HepG2 (cell line): ENCODE data around the gene RIMS3. TPM values are rescaled to one million over a fixed set of nuclear protein-coding genes. Genes with fewer than 3 reads are reported as not detected.

ENCODE experiments used
- ATAC-seq: fragments of 200-7000 bp; cut with Tn5 transposase; 3 replicates; pipeline ENCODE4 v1.9.1; 2020; ENCODE audit warnings: mild to moderate bottlenecking, moderate library complexity
- BruUV-seq: library from RNA; stranded (reverse); fragments of 400-500 nt; replicated peaks from 2 replicates; lab custom pipeline; 2021; lab: Mats Ljungman, UMichigan
- CTCF ChIA-PET: fragments of 300-600 bp; formaldehyde crosslinking; extraction: SDS; loops from one replicate; lab custom pipeline; 2021; ENCODE audit warnings: low total read pairs, inconsistent platforms, low intra/inter-chr PET ratio; lab: Yijun Ruan, JAX
- POLR2A ChIA-PET: fragments of 350-600 bp; sonication (Branson Sonifier 250); formaldehyde crosslinking; loops from one replicate; lab custom pipeline; 2020; ENCODE audit warnings: antibody characterized with exemption, inconsistent platforms; lab: Yijun Ruan, JAX
- DNase-seq: peaks from one replicate; pipeline ENCODE4 v3.0.0-alpha.2; 2015; ENCODE audit warnings: low spot score
- FAIRE-seq: peaks from 3 replicates; lab custom pipeline; 2011; peaks lifted over from hg19 to GRCh38; lab: Jason Lieb, UNC
- H2AFZ ChIP-seq: one replicate; pipeline ENCODE4 v1.6.1; 2011; ENCODE audit warnings: low read length, inconsistent platforms
- H3K27ac ChIP-seq: fragments of 300-600 bp; 3 replicates; pipeline ENCODE4 v1.8.0; 2011; ENCODE audit warnings: mixed run types, mild to moderate bottlenecking, mixed read lengths, low read length, inconsistent platforms; ENCODE audit not compliant: insufficient read depth; ENCODE audit errors: extremely low read length
- H3K27me3 ChIP-seq, 2 experiments: fragments of 200-600 bp in 1 of 2; 2 replicates in 1 of 2; 3 replicates in 1 of 2; pipeline versions ENCODE4 v1.6.0 to v1.8.0; 2011; ENCODE audit warnings: low read length in 2 of 2, mild to moderate bottlenecking in 2 of 2, moderate library complexity in 2 of 2, inconsistent platforms in 1 of 2; ENCODE audit not compliant: insufficient read depth in 2 of 2, control insufficient read depth in 1 of 2
- H3K36me3 ChIP-seq, 2 experiments: fragments of 200-600 bp in 1 of 2; replicated peaks in 1 of 2; 2 replicates in 1 of 2; 3 replicates in 1 of 2; pipeline versions ENCODE4 v1.5.1 to v1.8.0; 2011; ENCODE audit warnings: low read length in 2 of 2, inconsistent platforms in 1 of 2; ENCODE audit not compliant: insufficient read depth in 2 of 2, control insufficient read depth in 1 of 2
- H3K4me1 ChIP-seq: 2 replicates; pipeline ENCODE4 v1.5.1; 2012; ENCODE audit warnings: low read length, inconsistent platforms; ENCODE audit not compliant: insufficient read depth
- H3K4me2 ChIP-seq: 2 replicates; pipeline ENCODE4 v1.6.0; 2011; ENCODE audit warnings: low read depth, low read length, inconsistent platforms
- H3K4me3 ChIP-seq, 3 experiments: fragments of 200-600 bp in 1 of 3; sonication (generic), shearing (Covaris generic) in 1 of 3; replicated peaks in 1 of 3; 2 replicates each; pipeline ENCODE4 v1.5.1; 2011 to 2016; ENCODE audit warnings: low read length in 3 of 3, inconsistent platforms in 2 of 3, low read depth in 2 of 3, mild to moderate bottlenecking in 2 of 3, control low read depth in 1 of 3, mixed read lengths in 1 of 3; ENCODE audit not compliant: insufficient read depth in 1 of 3
- H3K79me2 ChIP-seq: one replicate; pipeline ENCODE4 v1.6.1; 2011; ENCODE audit warnings: low read length, inconsistent platforms; ENCODE audit not compliant: insufficient read depth
- H3K9ac ChIP-seq: 2 replicates; pipeline ENCODE4 v1.6.0; 2011; ENCODE audit warnings: mild to moderate bottlenecking, low read depth, low read length, inconsistent platforms; ENCODE audit not compliant: insufficient read depth
- H3K9me3 ChIP-seq: 2 replicates; pipeline ENCODE4 v1.5.1; 2012; ENCODE audit warnings: mild to moderate bottlenecking, low read length
- H4K20me1 ChIP-seq: 2 replicates; pipeline ENCODE4 v1.6.0; 2011; ENCODE audit warnings: inconsistent platforms, mild to moderate bottlenecking, low read length, moderate library complexity; ENCODE audit not compliant: insufficient read depth
- AGO1 ChIP-seq: fragments of 200-400 bp; formaldehyde crosslinking; IDR thresholded peaks from 2 replicates; pipeline ENCODE4 v1.6.1; 2017; ENCODE audit warnings: mild to moderate bottlenecking, low read depth, low read length, moderate library complexity; ENCODE audit not compliant: poor library complexity, severe bottlenecking
- CREM ChIP-seq, 2 experiments: sonication (generic) in 1 of 2; formaldehyde crosslinking in 1 of 2; IDR thresholded peaks; 2 replicates each; pipeline versions ENCODE4 v1.4.0 to v1.6.1; 2016 to 2020; ENCODE audit warnings: antibody characterized with exemption in 1 of 2, mild to moderate bottlenecking in 1 of 2, missing genetic modification reagents in 1 of 2
- FOSL2 ChIP-seq: sonication (generic); formaldehyde crosslinking; IDR thresholded peaks from 2 replicates; pipeline ENCODE4 v1.4.0; 2020; ENCODE audit warnings: missing genetic modification reagents
- FOXK2 ChIP-seq: fragments of 450-650 bp; IDR thresholded peaks from 2 replicates; pipeline ENCODE4 v1.6.1; 2016
- GATA4 ChIP-seq: sonication (generic); IDR thresholded peaks from 2 replicates; pipeline ENCODE4 v1.6.1; 2016; ENCODE audit warnings: antibody characterized with exemption, low read depth, borderline replicate concordance
- NFE2 ChIP-seq: sonication (generic); formaldehyde crosslinking; IDR thresholded peaks from 2 replicates; pipeline ENCODE4 v1.4.0; 2020; ENCODE audit warnings: missing genetic modification reagents
- NFE2L2 ChIP-seq: fragments of 150-350 bp; IDR thresholded peaks from 2 replicates; pipeline ENCODE4 v1.6.1; 2014; ENCODE audit warnings: low read length
- RELA ChIP-seq: sonication (generic); formaldehyde crosslinking; IDR thresholded peaks from 2 replicates; pipeline ENCODE4 v1.4.0; 2020; ENCODE audit warnings: missing genetic modification reagents
- SRSF4 ChIP-seq: fragments of 200-400 bp; formaldehyde crosslinking; IDR thresholded peaks from one replicate; pipeline ENCODE4 v1.6.1; 2018; ENCODE audit warnings: mild to moderate bottlenecking, low read depth, low read length, moderate library complexity; ENCODE audit not compliant: poor library complexity, severe bottlenecking
- XRCC5 ChIP-seq: fragments of 200-400 bp; formaldehyde crosslinking; optimal IDR thresholded peaks from 2 replicates; pipeline ENCODE3; 2017; ENCODE audit warnings: mild to moderate bottlenecking, low read length
- ZMAT3 ChIP-seq: sonication (generic); formaldehyde crosslinking; conservative IDR thresholded peaks from 2 replicates; pipeline ENCODE4 v1.7.0; 2021; ENCODE audit warnings: missing genetic modification reagents
- ZNF143 ChIP-seq: sonication (generic); formaldehyde crosslinking; IDR thresholded peaks from 2 replicates; pipeline ENCODE4 v1.4.0; 2020; ENCODE audit warnings: missing genetic modification reagents
- ZNF652 ChIP-seq: IDR thresholded peaks from 2 replicates; pipeline ENCODE4 v1.6.1; 2016; ENCODE audit warnings: low read depth, borderline replicate concordance
- ZSCAN20 ChIP-seq: sonication (generic); formaldehyde crosslinking; IDR thresholded peaks from 2 replicates; pipeline ENCODE4 v1.4.0; 2020; ENCODE audit warnings: missing genetic modification reagents, mild to moderate bottlenecking, borderline replicate concordance
- WGBS: methylation state at CpG from one replicate; pipeline ENCODE4 v1.1.6; 2017; ENCODE audit warnings: low lambda C conversion rate; 5-methylcytosine and 5-hydroxymethylcytosine counted together
- in situ Hi-C: cut with HindIII; loops from 2 replicates; pipeline ENCODE4 v1.10.0; 2017; ENCODE audit warnings: low pct_unique_long_range_greater_than_20kb; ENCODE audit not compliant: extremely low pct_ligation_motif_present
- intact Hi-C: fragments of 100-400 bp; cut with micrococcal nuclease; formaldehyde crosslinking; loops from one replicate; pipeline ENCODE4 v1.10.0; 2022; ENCODE audit not compliant: unreplicated experiment
- polyA plus RNA-seq, 8 experiments: library from polyadenylated mRNA; depleted of rRNA in 3 of 8; stranded (reverse) in 7 of 8; unstranded in 1 of 8; fragments of >200 nt; fragmentation: Illumina TruSeq in 4 of 8; extraction: Trizol in 4 of 8; gene quantifications; 2 replicates each; pipeline versions ENCODE4 v1.2.1 to v1.2.3, GENCODE V29; 2011 to 2016; ENCODE audit warnings: low read depth in 4 of 8, missing spikeins in 1 of 8, mixed read lengths in 1 of 8; ENCODE audit not compliant: insufficient read depth in 1 of 8
- total RNA-seq, 5 experiments: library from RNA; depleted of rRNA; stranded (reverse); fragments of >200 nt; fragmentation: Illumina TruSeq; extraction: Trizol; gene quantifications; 2 replicates each; pipeline ENCODE4 v1.2.3, GENCODE V29; 2016; ENCODE audit warnings: low read depth in 1 of 5

Gene RIMS3
- total and polyA plus RNA-seq, 2 of the 13 experiments (the other 11 are each of a cell fraction or from before 2014, with no cell fraction given) = 2.1 to 5.4 TPM

- no TSS peak for BruUV-seq
- Histone ChIP-seq H3K27me3 (peaks cover 0 to 3% of the 10 kb centered on the region in 2 experiments; a peak in 1 of 5 replicates), H3K4me1 (peaks cover 36% of the 10 kb centered on the region), H3K4me2 (peak overlapping the region; percentile 100; the same call in 1 of the 2 replicates), H3K9ac (no peak overlapping the region), H3K4me3 (no peak overlapping the region), H3K79me2 (peaks cover 45% of the 10 kb centered on the region), H2AFZ (no peak overlapping the region), H4K20me1 (no peaks in the 10 kb centered on the region; the same call in 1 of the 2 replicates), H3K9me3 (no peaks in the 10 kb centered on the region), H3K27ac (no peak overlapping the region), H3K36me3 (no peaks in the 10 kb centered on the region)
- in situ Hi-C loops = no loop called here
- intact Hi-C loops = loop anchor here (5.0 kb wide), 2 partner anchors 68 to 163 kb away; no protein-coding TSS in a partner anchor
- ChIA-PET CTCF (no interaction called here), POLR2A (interaction anchor here (1.1 to 5.4 kb wide), 5 partner anchors 13 to 172 kb away, joined by 4 to 97 read pairs (median 16); partner anchors contain the start of gene CITED4)
- WGBS = 58% methylated on average over 1 of the region's 1 CpG
- ATAC-seq = no peak
- DNase-seq = no peak
- no peak for FAIRE-seq
- TF ChIP-seq SRSF4 = no peak
- TF ChIP-seq ZNF652 = peak; percentile 94
Observed at GRCh38 chr1:40689737-40690136, 24.3 kb upstream of the RIMS3 start.

GRCh38 chr1:40687661-40688060, 22.2 kb upstream of the RIMS3 start:
- Histone ChIP-seq H3K36me3 (no peaks in the 10 kb centered on the region), H4K20me1 (no peaks in the 10 kb centered on the region; the same call in 1 of the 2 replicates), H3K9ac (no peak overlapping the region), H3K79me2 (peaks cover 24% of the 10 kb centered on the region), H2AFZ (no peak overlapping the region), H3K9me3 (no peaks in the 10 kb centered on the region), H3K4me1 (peaks cover 16% of the 10 kb centered on the region), H3K4me2 (no peak overlapping the region), H3K27ac (no peak overlapping the region), H3K27me3 (peaks cover 0 to 3% of the 10 kb centered on the region in 2 experiments; a peak in 1 of 5 replicates), H3K4me3 (no peak overlapping the region)
- in situ Hi-C loops (no loop called here), intact Hi-C loops (no loop called here)
- CTCF ChIA-PET = no interaction called here
- no peak for DNase-seq
- TF ChIP-seq NFE2L2 (no peak), XRCC5 (no peak), NFE2 (CRISPR knock-in tag) (no peak), AGO1 (no peak), CREM (IDR thresholded peaks at IDR 0.05) (no peak), CREM (CRISPR knock-in tag; IDR thresholded peaks at IDR 0.05) (no peak), ZMAT3 (CRISPR knock-in tag) (no peak), RELA (CRISPR knock-in tag) (no peak), GATA4 (no peak), ZSCAN20 (CRISPR knock-in tag) (no peak), FOXK2 (no peak), ZNF143 (no peak), FOSL2 (CRISPR knock-in tag) (no peak)
- FAIRE-seq = no peak
- POLR2A ChIA-PET = no interaction called here
- no peak for ATAC-seq
- WGBS = 97% methylated on average over 6 of the region's 6 CpGs
- BruUV-seq = no TSS peak
